PC-3 (cell line): Measurements from ENCODE around the gene MYO9A. TPM values are rescaled to one million over a fixed set of nuclear protein-coding genes. Genes with fewer than 3 reads are reported as not detected.

Experiments
- ATAC-seq: fragments of 200-7000 bp; cut with Tn5 transposase; 2 replicates; pipeline ENCODE4 v1.9.1; 2020; ENCODE audit warnings: mild to moderate bottlenecking, moderate library complexity
- BruUV-seq: library from RNA; stranded (reverse); fragments of 400-500 nt; replicated peaks from 2 replicates; lab custom pipeline; 2021; lab: Mats Ljungman, UMichigan
- CTCF ChIA-PET: fragments of 300-600 bp; sonication (Branson Sonifier 250); formaldehyde crosslinking; loops from one replicate; lab custom pipeline; 2022; ENCODE audit warnings: antibody characterized with exemption; lab: Charles Lee
- POLR2A ChIA-PET: fragments of 300-600 bp; sonication (Branson Sonifier 250); formaldehyde crosslinking; loops from one replicate; lab custom pipeline; 2022; ENCODE audit warnings: antibody characterized with exemption; ENCODE audit not compliant: unreplicated experiment; lab: Charles Lee
- DNase-seq: peaks from one replicate; pipeline ENCODE4 v3.0.0-alpha.2; 2015
- H2AFZ ChIP-seq: fragments of 300-600 bp; sonication (generic); 2 replicates; pipeline ENCODE4 v1.6.0; 2016; ENCODE audit warnings: antibody characterized with exemption, low read length
- H3F3A ChIP-seq: fragments of 300-600 bp; sonication (generic); one replicate; pipeline ENCODE4 v1.6.0; 2017; ENCODE audit warnings: antibody characterized with exemption, low read length, control low read depth, mild to moderate bottlenecking; ENCODE audit not compliant: unreplicated experiment
- H3K27ac ChIP-seq: fragments of 300-600 bp; sonication (generic); 2 replicates; pipeline ENCODE4 v1.5.1; 2016; ENCODE audit warnings: mild to moderate bottlenecking, low read length
- H3K27me3 ChIP-seq: fragments of 300-600 bp; sonication (generic); 2 replicates; pipeline ENCODE4 v1.6.1; 2016; ENCODE audit warnings: low read length, mixed read lengths
- H3K36me3 ChIP-seq: fragments of 300-600 bp; sonication (generic); 2 replicates; pipeline ENCODE4 v1.6.1; 2016; ENCODE audit warnings: low read depth, mixed run types, low read length, mixed read lengths
- H3K4me1 ChIP-seq: fragments of 300-600 bp; sonication (generic); 2 replicates; pipeline ENCODE4 v1.5.1; 2016; ENCODE audit warnings: low read length; ENCODE audit not compliant: insufficient read depth
- H3K4me2 ChIP-seq: fragments of 300-600 bp; sonication (generic); 2 replicates; pipeline ENCODE4 v1.6.0; 2016; ENCODE audit warnings: low read length
- H3K4me3 ChIP-seq: fragments of 300-600 bp; sonication (generic); 2 replicates; pipeline ENCODE4 v1.5.1; 2016; ENCODE audit warnings: mild to moderate bottlenecking, low read length, mixed read lengths
- H3K79me2 ChIP-seq: fragments of 300-600 bp; sonication (generic); 2 replicates; pipeline ENCODE4 v1.6.1; 2017; ENCODE audit warnings: low read length, mixed read lengths
- H3K9ac ChIP-seq: fragments of 300-600 bp; sonication (generic); 2 replicates; pipeline ENCODE4 v1.6.0; 2016; ENCODE audit warnings: mild to moderate bottlenecking, low read length
- H3K9me2 ChIP-seq: fragments of 300-600 bp; sonication (generic); replicated peaks from 2 replicates; pipeline ENCODE4 v1.6.1; 2016; ENCODE audit warnings: mixed run types, low read length, mixed read lengths
- H3K9me3 ChIP-seq: fragments of 300-600 bp; sonication (generic); 2 replicates; pipeline ENCODE4 v1.6.1; 2016; ENCODE audit warnings: low read length, mixed read lengths
- H4K20me1 ChIP-seq: fragments of 300-600 bp; sonication (generic); 2 replicates; pipeline ENCODE4 v1.6.1; 2016; ENCODE audit warnings: low read length, mixed read lengths
- CTCF ChIP-seq: fragments of 300-600 bp; sonication (generic); conservative IDR thresholded peaks from 2 replicates; pipeline ENCODE4 v1.5.1; 2017; ENCODE audit warnings: antibody characterized with exemption, low read depth, mild to moderate bottlenecking, low read length
- EZH2 ChIP-seq: fragments of 300-600 bp; sonication (generic); IDR thresholded peaks from one replicate; pipeline ENCODE4 v1.6.1; 2017; ENCODE audit warnings: antibody characterized with exemption, mild to moderate bottlenecking, low read length; ENCODE audit not compliant: unreplicated experiment
- EZH2phosphoT487 ChIP-seq: fragments of 300-600 bp; sonication (generic); IDR thresholded peaks from 2 replicates; pipeline ENCODE4 v1.6.1; 2018; ENCODE audit warnings: mild to moderate bottlenecking, antibody characterized with exemption, low read length, borderline replicate concordance
- intact Hi-C: fragments of 100-400 bp; cut with micrococcal nuclease; formaldehyde crosslinking; loops from 2 replicates; pipeline ENCODE4 v1.9.0; 2023
- total RNA-seq: library from RNA; depleted of rRNA; stranded (reverse); fragments of >200 nt; gene quantifications from 2 replicates; pipeline ENCODE4 v1.2.3, GENCODE V29; 2014

The MYO9A gene
- total RNA-seq, 1 experiment from 2014 or later, result 18.3 TPM

DNA sequence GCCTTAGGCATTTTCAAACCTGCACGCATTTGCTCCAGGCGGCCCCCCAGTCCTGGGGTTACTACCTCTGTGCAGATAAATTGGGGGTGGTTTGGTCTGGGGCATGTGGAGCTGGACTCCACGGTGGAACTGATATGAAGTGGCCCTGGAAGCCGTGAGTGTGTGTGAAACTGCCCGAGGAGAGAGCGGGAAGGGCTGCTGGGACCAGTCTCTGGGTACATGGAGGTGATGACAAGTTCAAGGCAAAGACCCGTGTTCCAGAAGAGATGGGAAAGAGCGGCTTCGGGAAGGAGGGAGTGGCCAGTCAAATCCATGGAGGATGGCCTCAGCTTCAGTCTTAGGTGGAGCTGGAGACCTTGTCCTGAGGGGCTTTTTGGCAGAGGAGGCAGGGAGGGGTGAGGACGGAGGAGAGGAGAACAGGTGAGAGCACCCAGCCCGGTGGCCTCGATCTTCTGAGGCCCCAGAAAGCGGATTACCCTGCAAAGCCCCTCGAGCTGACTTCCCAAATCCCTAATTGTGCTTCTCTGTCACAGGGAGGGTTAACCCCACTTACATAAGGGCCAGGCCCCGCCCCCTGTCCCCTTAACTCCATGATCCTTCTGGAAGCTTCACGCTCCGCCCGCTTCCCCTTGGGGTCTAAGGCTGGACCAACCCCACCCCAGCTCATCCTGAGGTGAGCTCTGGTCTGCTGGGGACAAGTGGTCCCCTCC is 309.5 kb downstream of the MYO9A start:
- H3K79me2 ChIP-seq, result no peaks in the 10 kb centered on the region
- no peak for DNase-seq
- no peaks in the 10 kb centered on the region for H3K9me3 ChIP-seq
- no peak for ATAC-seq
- intact Hi-C loops, result loop anchor here (10.0 kb wide), 2 partner anchors 244 to 834 kb away; no protein-coding TSS in a partner anchor
- TF ChIP-seq EZH2 (no peak), EZH2phosphoT487 (no peak), CTCF (no peak)
- no peaks in the 10 kb centered on the region for H3K27me3 ChIP-seq
- H3K4me1 ChIP-seq, result peaks cover 11% of the 10 kb centered on the region
- H3K9me2 ChIP-seq, result no peaks in the 10 kb centered on the region
- no peak overlapping the region for H3K9ac ChIP-seq
- H3K4me2 ChIP-seq, result no peak overlapping the region
- no peak overlapping the region for H3K27ac ChIP-seq
- H3K36me3 ChIP-seq, result no peaks in the 10 kb centered on the region
- no peak overlapping the region for H2AFZ ChIP-seq
- no peaks in the 10 kb centered on the region for H4K20me1 ChIP-seq
- CTCF ChIA-PET, result no interaction called here
- BruUV-seq, result no TSS peak
- H3K4me3 ChIP-seq, result no peak overlapping the region
- POLR2A ChIA-PET, result no interaction called here
- no peaks in the 10 kb centered on the region for H3F3A ChIP-seq

DNA sequence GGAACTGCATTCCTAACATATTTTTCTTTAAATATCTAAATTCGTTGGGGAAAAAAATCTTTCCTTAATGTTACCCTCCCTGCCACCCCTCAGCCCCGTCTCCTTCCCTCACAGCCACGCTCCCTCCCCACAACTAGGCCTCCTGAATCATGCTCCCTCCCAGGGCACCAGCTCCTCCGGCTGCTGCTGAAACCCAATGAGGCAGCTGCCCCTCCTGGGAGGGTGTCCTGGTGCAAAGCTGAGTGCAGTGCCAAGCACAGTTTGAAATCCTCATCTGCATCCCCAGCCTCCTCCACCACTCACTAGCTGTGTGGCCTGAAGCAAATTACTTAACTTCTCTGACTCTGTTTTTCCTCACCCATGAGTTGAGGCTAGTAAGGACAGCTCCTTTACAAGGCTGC is 310.3 kb downstream of the MYO9A start:
- no peak for DNase-seq
- Histone ChIP-seq H3K4me3 (no peak overlapping the region), H3F3A (no peaks in the 10 kb centered on the region), H3K36me3 (no peaks in the 10 kb centered on the region), H3K4me2 (no peak overlapping the region), H4K20me1 (no peaks in the 10 kb centered on the region), H3K27ac (no peak overlapping the region), H3K9ac (no peak overlapping the region), H3K27me3 (no peaks in the 10 kb centered on the region), H3K9me3 (no peaks in the 10 kb centered on the region), H3K9me2 (no peaks in the 10 kb centered on the region), H3K79me2 (no peaks in the 10 kb centered on the region), H3K4me1 (peaks cover 11% of the 10 kb centered on the region), H2AFZ (no peak overlapping the region)
- no peak for ATAC-seq
- ChIA-PET CTCF (no interaction called here), POLR2A (no interaction called here)
- TF ChIP-seq EZH2, result no peak
- TF ChIP-seq CTCF, result no peak
- TF ChIP-seq EZH2phosphoT487, result no peak
- no TSS peak for BruUV-seq
- intact Hi-C loops, result loop anchor here (10.0 kb wide), 2 partner anchors 243 to 833 kb away; no protein-coding TSS in a partner anchor

DNA sequence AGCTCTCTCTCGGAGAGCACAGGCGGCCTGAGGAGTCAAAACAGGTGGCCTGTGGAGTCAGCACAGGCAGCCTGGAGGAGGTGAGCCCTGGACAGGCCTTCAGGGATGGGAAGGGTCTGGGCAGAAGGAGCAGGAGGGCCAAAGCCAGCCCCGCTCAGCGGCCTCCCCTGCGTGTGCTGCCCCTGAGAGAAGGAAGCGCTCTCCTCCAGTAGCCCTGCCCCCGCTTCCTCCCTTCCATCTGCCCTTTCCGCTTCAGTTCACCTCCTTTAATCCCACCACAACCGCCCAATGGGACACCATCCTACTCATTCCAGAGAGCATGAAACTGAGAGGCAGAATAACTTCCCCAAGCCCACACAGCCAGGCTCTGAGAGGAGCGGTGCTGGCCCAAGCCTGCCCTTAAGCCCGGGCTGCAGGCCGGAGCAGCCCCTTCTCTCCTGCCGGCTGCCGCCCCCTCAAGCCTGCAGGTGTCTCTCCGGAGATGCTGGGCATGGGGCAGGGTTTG is 310.8 kb downstream of the MYO9A start:
- no peaks in the 10 kb centered on the region for H3F3A ChIP-seq
- H2AFZ ChIP-seq, result no peak overlapping the region
- H3K9me3 ChIP-seq, result no peaks in the 10 kb centered on the region
- no peak for TF ChIP-seq EZH2
- no peak for TF ChIP-seq EZH2phosphoT487
- TF ChIP-seq CTCF, result no peak
- H3K27ac ChIP-seq, result no peak overlapping the region
- ATAC-seq, result no peak
- H3K79me2 ChIP-seq, result no peaks in the 10 kb centered on the region
- no TSS peak for BruUV-seq
- no peak overlapping the region for H3K9ac ChIP-seq
- no peaks in the 10 kb centered on the region for H3K27me3 ChIP-seq
- POLR2A ChIA-PET, result no interaction called here
- H3K36me3 ChIP-seq, result no peaks in the 10 kb centered on the region
- intact Hi-C loops, result loop anchor here (10.0 kb wide), 2 partner anchors 242 to 832 kb away; no protein-coding TSS in a partner anchor
- H3K4me2 ChIP-seq, result no peak overlapping the region
- no peak for DNase-seq
- no peaks in the 10 kb centered on the region for H4K20me1 ChIP-seq
- H3K9me2 ChIP-seq, result no peaks in the 10 kb centered on the region
- no peak overlapping the region for H3K4me3 ChIP-seq
- peaks cover 11% of the 10 kb centered on the region for H3K4me1 ChIP-seq
- CTCF ChIA-PET, result no interaction called here
